HepG2 (cell line): Measurements from ENCODE around the gene ILKAP. TPM values are rescaled to one million over a fixed set of nuclear protein-coding genes. Genes with fewer than 3 reads are reported as not detected.

ENCODE experiments used
- ELF3 ChIP-seq: IDR thresholded peaks from 2 replicates; pipeline ENCODE4 v1.6.1; 2016; ENCODE audit warnings: missing genetic modification reagents, missing compliant biosample characterization
- EP300 ChIP-seq, 3 experiments: sonication (generic) in 1 of 3; formaldehyde crosslinking in 1 of 3; IDR thresholded peaks; 2 replicates each; pipeline versions ENCODE4 v1.5.1 to v1.6.1; 2011 to 2020; ENCODE audit warnings: low read depth in 2 of 3, low read length in 2 of 3, borderline replicate concordance in 1 of 3, improper control_type of control experiment in 1 of 3, mild to moderate bottlenecking in 1 of 3, missing genetic modification reagents in 1 of 3, moderate library complexity in 1 of 3
- KMT2A ChIP-seq: sonication (generic); formaldehyde crosslinking; IDR thresholded peaks from 2 replicates; pipeline ENCODE4 v1.4.0; 2020; ENCODE audit warnings: missing genetic modification reagents
- MEIS2 ChIP-seq: sonication (generic); formaldehyde crosslinking; IDR thresholded peaks from 2 replicates; pipeline ENCODE4 v1.9.0; 2021; ENCODE audit warnings: mild to moderate bottlenecking, missing genetic modification reagents
- NFIB ChIP-seq: sonication (generic); formaldehyde crosslinking; IDR thresholded peaks from 2 replicates; pipeline ENCODE4 v1.9.0; 2021; ENCODE audit warnings: missing genetic modification reagents, mild to moderate bottlenecking, borderline replicate concordance
- NONO ChIP-seq, 2 experiments: fragments of 450-650 bp in 1 of 2; sonication (generic) in 1 of 2; formaldehyde crosslinking in 1 of 2; IDR thresholded peaks in 1 of 2; conservative IDR thresholded peaks in 1 of 2; 2 replicates each; pipeline versions ENCODE4 v1.6.1 to v1.8.0; 2017 to 2022; ENCODE audit warnings: mild to moderate bottlenecking in 1 of 2, missing genetic modification reagents in 1 of 2, moderate library complexity in 1 of 2
- NR0B2 ChIP-seq: sonication (generic); formaldehyde crosslinking; IDR thresholded peaks from 2 replicates; pipeline ENCODE4 v1.4.0; 2020; ENCODE audit warnings: mild to moderate bottlenecking, missing genetic modification reagents
- PHF21A ChIP-seq: sonication (generic); formaldehyde crosslinking; IDR thresholded peaks from 2 replicates; pipeline ENCODE4 v1.5.0; 2020; ENCODE audit warnings: mild to moderate bottlenecking, missing genetic modification reagents
- PTBP1 ChIP-seq: fragments of 200-400 bp; formaldehyde crosslinking; IDR thresholded peaks from 2 replicates; pipeline ENCODE4 v1.6.1; 2018; ENCODE audit warnings: low read length, low read depth; ENCODE audit not compliant: poor library complexity, severe bottlenecking
- RORA ChIP-seq: sonication (generic); formaldehyde crosslinking; IDR thresholded peaks from 2 replicates; pipeline ENCODE4 v1.5.0; 2020; ENCODE audit warnings: mild to moderate bottlenecking, missing genetic modification reagents, moderate library complexity
- SMYD3 ChIP-seq: sonication (generic); formaldehyde crosslinking; IDR thresholded peaks from 2 replicates; pipeline ENCODE4 v1.8.1; 2023; ENCODE audit warnings: mild to moderate bottlenecking, missing genetic modification reagents
- SOX6 ChIP-seq, 2 experiments: fragments of 450-650 bp in 1 of 2; sonication (generic) in 1 of 2; formaldehyde crosslinking in 1 of 2; IDR thresholded peaks; 2 replicates each; pipeline versions ENCODE4 v1.4.0 to v1.6.1; 2017 to 2020; ENCODE audit warnings: antibody characterized with exemption in 1 of 2, mild to moderate bottlenecking in 1 of 2, missing genetic modification reagents in 1 of 2
- SP5 ChIP-seq: IDR thresholded peaks from 2 replicates; pipeline ENCODE4 v1.6.1; 2016; ENCODE audit warnings: low read depth, borderline replicate concordance
- SRSF1 ChIP-seq: fragments of 200-400 bp; formaldehyde crosslinking; optimal IDR thresholded peaks from 2 replicates; pipeline ENCODE3; 2017; ENCODE audit warnings: mild to moderate bottlenecking, low read depth, low read length, moderate library complexity
- TBL1XR1 ChIP-seq: fragments of 150-350 bp; IDR thresholded peaks from 2 replicates; pipeline ENCODE4 v1.6.1; 2014; ENCODE audit warnings: borderline replicate concordance, low read length; ENCODE audit not compliant: partially characterized antibody
- TMF1 ChIP-seq: sonication (generic); formaldehyde crosslinking; IDR thresholded peaks from 2 replicates; pipeline ENCODE4 v1.8.1; 2022; ENCODE audit warnings: low read depth, missing genetic modification reagents
- TP53 ChIP-seq: sonication (generic); formaldehyde crosslinking; conservative IDR thresholded peaks from 2 replicates; pipeline ENCODE4 v1.4.0; 2020; ENCODE audit warnings: missing genetic modification reagents
- ZC3H4 ChIP-seq: sonication (generic); formaldehyde crosslinking; IDR thresholded peaks from 2 replicates; pipeline ENCODE4 v1.4.0; 2020; ENCODE audit warnings: missing genetic modification reagents, borderline replicate concordance
- ZFP41 ChIP-seq: sonication (generic); formaldehyde crosslinking; IDR thresholded peaks from 2 replicates; pipeline ENCODE4 v1.4.0; 2020; ENCODE audit warnings: mild to moderate bottlenecking, missing genetic modification reagents, borderline replicate concordance
- ZNF263 ChIP-seq: sonication (generic); formaldehyde crosslinking; IDR thresholded peaks from 2 replicates; pipeline ENCODE4 v1.4.0; 2020; ENCODE audit warnings: missing genetic modification reagents
- ZNF468 ChIP-seq: sonication (generic); formaldehyde crosslinking; IDR thresholded peaks from 2 replicates; pipeline ENCODE4 v1.8.0; 2022; ENCODE audit warnings: mild to moderate bottlenecking, moderate library complexity, missing genetic modification reagents
- ZNF503 ChIP-seq: sonication (generic); formaldehyde crosslinking; IDR thresholded peaks from 2 replicates; pipeline ENCODE4 v1.4.0; 2020; ENCODE audit warnings: missing genetic modification reagents
- ZNF580 ChIP-seq: IDR thresholded peaks from 2 replicates; pipeline ENCODE4 v1.6.1; 2016; ENCODE audit warnings: low read depth, borderline replicate concordance
- ZNF703 ChIP-seq: sonication (generic); formaldehyde crosslinking; IDR thresholded peaks from 2 replicates; pipeline ENCODE4 v1.5.1; 2020; ENCODE audit warnings: missing genetic modification reagents, mild to moderate bottlenecking, moderate library complexity, borderline replicate concordance
- polyA plus RNA-seq, 8 experiments: library from polyadenylated mRNA; depleted of rRNA in 3 of 8; stranded (reverse) in 7 of 8; unstranded in 1 of 8; fragments of >200 nt; fragmentation: Illumina TruSeq in 4 of 8; extraction: Trizol in 4 of 8; gene quantifications; 2 replicates each; pipeline versions ENCODE4 v1.2.1 to v1.2.3, GENCODE V29; 2011 to 2016; ENCODE audit warnings: low read depth in 4 of 8, missing spikeins in 1 of 8, mixed read lengths in 1 of 8; ENCODE audit not compliant: insufficient read depth in 1 of 8
- total RNA-seq, 5 experiments: library from RNA; depleted of rRNA; stranded (reverse); fragments of >200 nt; fragmentation: Illumina TruSeq; extraction: Trizol; gene quantifications; 2 replicates each; pipeline ENCODE4 v1.2.3, GENCODE V29; 2016; ENCODE audit warnings: low read depth in 1 of 5

ILKAP gene
- total and polyA plus RNA-seq, 2 of the 13 experiments (the other 11 are each of a cell fraction or from before 2014, with no cell fraction given), result 29.6 to 33.1 TPM

- TF ChIP-seq ZNF468 (CRISPR knock-in tag) (no peak), KMT2A (no peak), PTBP1 (no peak), TP53 (no peak), TBL1XR1 (peak; percentile 95), TMF1 (CRISPR knock-in tag) (no peak), ELF3 (no peak), SMYD3 (CRISPR knock-in tag) (no peak), ZNF503 (CRISPR knock-in tag) (no peak), EP300 (IDR thresholded peaks at IDR 0.05; ENCODE audit: low read depth in 2 of 2, low read length in 2 of 2) (peak in 1 of 2 experiments; percentile 97; a peak in 1 of 4 replicates), EP300 (CRISPR knock-in tag; IDR thresholded peaks at IDR 0.05; ENCODE audit: borderline replicate concordance) (no peak; the same call in 1 of the 2 replicates), ZFP41 (CRISPR knock-in tag) (no peak), ZNF580 (no peak), NR0B2 (no peak), NONO (IDR thresholded peaks at IDR 0.05) (no peak), NONO (CRISPR knock-in tag; conservative IDR thresholded peaks at IDR 0.05) (peak; percentile 73; the same call in 1 of the 2 replicates), SP5 (CRISPR knock-in tag) (no peak), ZC3H4 (no peak), PHF21A (no peak), NFIB (CRISPR knock-in tag) (no peak), RORA (CRISPR knock-in tag) (no peak), MEIS2 (CRISPR knock-in tag) (no peak), ZNF703 (CRISPR knock-in tag) (no peak), ZNF263 (CRISPR knock-in tag) (no peak), SRSF1 (no peak), SOX6 (IDR thresholded peaks at IDR 0.05) (no peak), SOX6 (CRISPR knock-in tag; IDR thresholded peaks at IDR 0.05) (peak; percentile 21; the same call in 1 of the 2 replicates)
Observed at GRCh38 chr2:238136820-238137537, 66.5 kb downstream of the ILKAP start (continued).
